GM12878 (cell line): ENCODE measurements around the gene RGS2.

Experiments used
- ATF2 ChIP-seq: IDR thresholded peaks from 2 replicates; pipeline ENCODE4 v1.6.1; 2012; ENCODE audit warnings: low read length, inconsistent platforms
- CBFB ChIP-seq: IDR thresholded peaks from 2 replicates; pipeline ENCODE4 v1.6.1; 2016; ENCODE audit warnings: antibody characterized with exemption, low read depth
- CEBPB ChIP-seq, 2 experiments: fragments of 150-350 bp in 1 of 2; IDR thresholded peaks; 2 replicates each; pipeline ENCODE4 v1.6.1; 2012 to 2014; ENCODE audit warnings: low read depth in 2 of 2, low read length in 2 of 2, borderline replicate concordance in 1 of 2, inconsistent platforms in 1 of 2
- CREB1 ChIP-seq: IDR thresholded peaks from 2 replicates; pipeline ENCODE4 v1.6.1; 2012; ENCODE audit warnings: low read depth, mild to moderate bottlenecking, inconsistent platforms
- CTCF ChIP-seq, 3 experiments: IDR thresholded peaks in 2 of 3; conservative IDR thresholded peaks in 1 of 3; 2 replicates each; pipeline ENCODE4 v1.5.1; 2011; ENCODE audit warnings: low read depth in 3 of 3, low read length in 3 of 3, mild to moderate bottlenecking in 3 of 3, control low read depth in 2 of 3, moderate library complexity in 2 of 3, inconsistent platforms in 1 of 3, mixed read lengths in 1 of 3; ENCODE audit not compliant: control insufficient read depth in 2 of 3, insufficient read depth in 1 of 3; ENCODE audit errors: extremely low read depth in 1 of 3
- DPF2 ChIP-seq: fragments of 450-650 bp; IDR thresholded peaks from 2 replicates; pipeline ENCODE4 v1.6.1; 2017; ENCODE audit warnings: mild to moderate bottlenecking
- EP300 ChIP-seq, 2 experiments: fragments of 150-350 bp in 1 of 2; IDR thresholded peaks; 2 replicates each; pipeline ENCODE4 v1.6.1; 2011 to 2012; ENCODE audit warnings: low read depth in 2 of 2, low read length in 2 of 2, borderline replicate concordance in 1 of 2, improper control_type of control experiment in 1 of 2, inconsistent platforms in 1 of 2; ENCODE audit not compliant: control insufficient read depth in 1 of 2
- EZH2 ChIP-seq: IDR thresholded peaks from 2 replicates; pipeline ENCODE4 v1.6.1; 2012; ENCODE audit warnings: low read depth, mild to moderate bottlenecking, control low read depth, inconsistent platforms, low read length, borderline replicate concordance; ENCODE audit not compliant: control insufficient read depth
- HDAC2 ChIP-seq: fragments of 200-600 bp; sonication (generic); IDR thresholded peaks from 2 replicates; pipeline ENCODE4 v1.6.1; 2017
- HDAC6 ChIP-seq: fragments of 200-600 bp; sonication (generic); IDR thresholded peaks from one replicate; pipeline ENCODE4 v1.8.0; 2017; ENCODE audit warnings: antibody characterized with exemption; ENCODE audit not compliant: unreplicated experiment
- MLLT1 ChIP-seq: fragments of 450-650 bp; IDR thresholded peaks from 2 replicates; pipeline ENCODE4 v1.6.1; 2016; ENCODE audit warnings: mild to moderate bottlenecking
- REST ChIP-seq: IDR thresholded peaks from 2 replicates; pipeline ENCODE4 v1.6.1; 2012; ENCODE audit warnings: mild to moderate bottlenecking, low read depth, low read length

- no peak for TF ChIP-seq CTCF (IDR thresholded peaks at IDR 0.05 in 2 of 3, conservative IDR thresholded peaks at IDR 0.05 in 1 of 3; ENCODE audit: control insufficient read depth in 2 of 3, extremely low read depth in 1 of 3, insufficient read depth in 1 of 3, low read depth in 3 of 3, low read length in 3 of 3)
- no peak for TF ChIP-seq EP300 (IDR thresholded peaks at IDR 0.05; ENCODE audit: borderline replicate concordance in 1 of 2, control insufficient read depth in 1 of 2, low read depth in 2 of 2, low read length in 2 of 2)
- TF ChIP-seq HDAC6, result no peak
- TF ChIP-seq HDAC2, result no peak
- TF ChIP-seq CREB1, result no peak
- no peak for TF ChIP-seq DPF2
- no peak for TF ChIP-seq CEBPB (IDR thresholded peaks at IDR 0.05; ENCODE audit: borderline replicate concordance in 1 of 2, low read depth in 2 of 2, low read length in 2 of 2)
- no peak for TF ChIP-seq EZH2
- TF ChIP-seq CBFB, result no peak
- TF ChIP-seq REST, result no peak
- no peak for TF ChIP-seq ATF2
- no peak for TF ChIP-seq MLLT1
Observed at GRCh38 chr1:192789871-192790270, 19.0 kb upstream of the RGS2 start.
